Activated gamma-delta T cell (primary cell): Measurements from ENCODE around the gene RNF213.
"Not testable (repeated sequence)": the region's sequence is repeated elsewhere in the genome, so short reads cannot be mapped to it uniquely, and the experiment has no call there.

ENCODE experiments used
- DNase-seq: peaks from one replicate; lab custom pipeline; 2025; lab: John Stamatoyannopoulos, UW

Gene RNF213

DNA sequence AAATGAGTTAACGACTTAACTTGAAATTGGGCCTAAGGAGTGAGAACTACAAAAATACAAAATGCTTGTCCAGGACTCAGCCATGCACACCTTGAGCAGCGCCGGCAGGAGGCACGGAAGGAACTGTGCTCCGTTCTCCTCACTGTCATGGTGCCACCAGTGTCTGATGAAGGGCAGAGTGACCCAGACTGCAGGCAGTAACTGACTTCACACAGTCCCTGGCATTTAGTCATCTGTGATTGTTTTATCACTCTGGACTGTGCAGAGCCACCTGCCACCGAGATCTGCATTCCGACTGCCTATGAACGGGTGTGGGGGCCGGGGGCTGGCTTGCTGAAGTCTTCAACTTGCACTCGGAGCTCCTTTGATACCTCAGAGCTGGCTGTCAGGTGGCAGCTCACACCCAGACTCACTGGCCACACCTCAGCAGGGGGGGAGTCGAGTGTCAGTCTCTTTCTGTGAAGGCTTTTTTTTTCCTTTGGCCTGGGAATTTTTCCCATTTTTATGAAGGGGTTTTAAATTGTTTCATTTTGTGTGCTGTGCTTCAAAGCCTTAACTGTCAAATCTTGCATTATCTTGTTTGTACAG, 134.1 kb downstream of the RNF213 start:
- DNase-seq = no peak

DNA sequence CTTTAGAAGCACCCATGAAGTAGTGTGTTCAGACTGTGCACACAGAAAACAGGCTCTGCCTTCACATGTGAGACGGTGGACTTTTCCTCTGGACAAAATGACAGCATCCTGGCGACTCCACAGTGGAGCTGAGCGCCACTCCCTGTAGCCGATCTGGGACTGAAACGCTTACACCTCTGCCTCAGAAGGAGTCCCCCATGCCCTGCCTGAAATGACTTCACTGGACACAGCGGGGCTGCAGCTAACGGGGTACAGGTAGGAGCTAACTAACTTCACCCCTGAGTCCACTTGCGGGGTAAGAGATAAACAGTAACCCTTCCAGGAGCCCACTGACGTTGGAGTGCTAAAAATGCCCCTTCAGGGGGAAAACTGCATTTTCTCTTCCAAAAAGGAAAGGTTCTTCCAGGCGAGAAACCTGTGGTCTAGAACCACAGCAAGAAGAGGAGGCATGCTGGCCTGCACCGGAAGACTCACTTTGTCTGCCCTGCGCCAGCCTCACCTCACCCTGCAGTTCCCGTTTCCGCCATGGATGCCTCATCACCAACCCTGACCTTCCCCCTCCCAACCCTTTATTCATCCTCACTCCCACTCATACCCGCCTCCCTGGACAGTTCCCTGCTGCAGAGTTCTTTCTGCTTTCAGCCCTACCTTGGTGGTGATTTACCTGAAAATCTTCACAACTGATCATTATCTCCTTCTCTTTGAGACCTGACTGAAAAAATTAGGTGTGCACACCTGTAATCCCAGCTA, 134.9 kb downstream of the RNF213 start:
- no peak for DNase-seq

DNA sequence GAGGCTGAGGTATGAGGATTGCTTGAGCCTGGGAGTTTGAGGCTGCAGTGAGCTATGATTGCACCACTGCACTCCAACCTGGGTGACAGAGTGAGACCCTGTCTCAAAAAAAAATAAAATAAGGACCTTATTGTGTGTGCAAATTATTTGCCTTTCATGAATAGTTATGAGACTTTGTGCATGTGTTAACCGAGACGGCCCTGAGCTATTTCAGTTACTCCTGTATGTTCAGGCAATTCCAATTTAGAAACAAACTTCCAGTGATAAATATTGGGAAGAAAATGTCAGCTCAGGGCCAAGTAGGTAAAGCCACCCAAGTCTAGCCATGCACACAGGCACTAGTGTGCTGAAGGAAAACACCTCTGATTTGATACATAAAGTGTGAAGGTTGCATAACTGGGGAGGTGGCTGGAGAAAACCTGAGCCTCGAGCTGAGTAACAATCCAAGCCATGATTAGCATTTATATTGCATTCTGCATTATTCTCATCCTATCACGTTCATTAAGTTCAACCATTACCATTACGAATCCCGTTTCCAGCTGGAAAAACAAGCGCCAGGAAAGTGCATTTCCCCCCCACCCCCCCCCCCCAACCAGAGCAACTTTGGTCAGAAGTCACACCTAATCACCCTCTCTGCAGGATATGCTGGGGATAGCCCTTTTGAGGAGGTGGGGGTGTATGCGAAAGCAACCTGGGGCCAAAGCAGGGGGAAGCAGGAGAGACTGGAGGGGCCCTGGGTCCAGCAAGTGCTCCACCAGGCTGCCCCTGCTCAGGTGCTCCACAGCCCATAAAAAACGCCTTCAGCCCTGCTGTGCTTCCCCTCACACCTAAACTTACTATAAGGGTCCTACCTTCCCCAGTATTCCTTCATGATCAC, 135.7 kb downstream of the RNF213 start:
- no peak for DNase-seq

DNA sequence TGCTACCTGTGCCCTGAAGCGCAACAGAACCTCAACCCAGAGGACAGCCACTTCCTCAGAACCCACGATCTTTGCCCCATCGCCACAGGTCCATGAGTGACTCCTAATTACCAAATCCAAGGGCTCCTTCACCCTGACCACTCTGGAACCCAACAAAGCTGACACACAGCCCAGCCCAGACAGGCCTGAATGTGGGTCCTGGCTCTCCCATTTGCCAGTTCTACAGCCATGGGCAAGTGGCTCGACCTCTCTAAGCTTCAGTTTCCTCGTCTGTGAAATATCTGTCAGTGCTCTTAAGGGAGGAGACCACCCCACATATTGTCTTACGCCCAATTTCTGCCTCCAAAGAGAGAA, 136.4 kb downstream of the RNF213 start:
- no peak for DNase-seq

- DNase-seq = no peak
These were observed 137.0 kb downstream of the RNF213 start for GRCh38 chr17:80397686-80398085.

- DNase-seq = not testable (repeated sequence)
These were observed 140.4 kb downstream of the RNF213 start for GRCh38 chr17:80401086-80401485.

DNA sequence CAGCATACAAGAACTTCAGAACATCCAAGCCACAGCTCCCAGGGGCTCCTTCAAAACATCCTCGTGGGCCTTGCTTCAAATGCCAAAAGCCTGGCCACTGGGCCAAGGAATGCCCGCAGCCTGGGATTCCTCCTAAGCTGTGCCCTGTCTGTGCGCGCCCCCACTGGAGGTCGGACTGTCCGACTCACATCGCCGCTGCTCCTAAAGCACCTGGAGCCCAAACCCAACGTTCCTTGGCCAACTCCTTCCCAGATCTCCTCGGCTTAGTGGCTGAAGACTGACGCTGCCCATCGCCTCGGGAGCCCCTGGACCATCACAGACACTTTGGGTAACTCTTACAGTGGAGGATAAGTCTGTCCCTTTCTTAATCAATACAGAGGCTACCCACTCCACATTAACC, 141.4 kb downstream of the RNF213 start:
- DNase-seq = not testable (repeated sequence)

DNA sequence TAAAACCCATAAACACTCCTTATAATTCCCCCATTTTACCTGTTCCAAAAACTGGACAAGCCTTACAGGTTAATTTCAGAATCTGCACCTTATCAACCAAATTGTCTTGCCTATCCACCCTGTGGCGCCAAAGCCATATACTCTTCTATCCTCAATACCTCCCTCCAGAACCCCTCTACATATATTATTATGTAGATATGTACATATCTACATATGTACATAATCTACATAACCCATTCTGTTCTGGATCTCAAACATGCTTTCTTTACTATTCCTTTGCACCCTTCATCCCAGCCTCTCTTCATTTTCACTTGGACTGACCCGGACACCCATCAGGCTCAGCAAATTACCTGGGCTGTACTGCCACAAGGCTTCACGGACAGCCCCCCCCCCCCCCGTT, 142.3 kb downstream of the RNF213 start:
- DNase-seq = no peak

DNA sequence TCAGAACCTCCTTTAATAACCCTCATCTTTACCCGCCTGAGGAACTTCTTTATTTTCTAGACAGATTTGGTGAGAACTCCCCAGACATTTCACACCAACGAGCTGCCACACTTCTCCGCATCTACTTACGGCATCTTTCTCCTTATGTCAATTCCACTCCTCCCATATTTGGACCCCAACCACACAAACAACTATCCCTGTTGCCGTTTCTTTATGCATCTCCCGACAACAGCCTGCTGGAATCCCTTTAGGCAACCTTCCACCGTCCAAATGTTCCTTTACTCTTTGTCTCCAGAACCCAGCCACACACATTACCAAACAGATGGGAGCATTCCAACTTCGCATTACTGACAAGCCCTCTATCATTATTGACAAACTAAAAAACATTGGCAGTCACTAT, 145.5 kb downstream of the RNF213 start:
- no peak for DNase-seq

DNA sequence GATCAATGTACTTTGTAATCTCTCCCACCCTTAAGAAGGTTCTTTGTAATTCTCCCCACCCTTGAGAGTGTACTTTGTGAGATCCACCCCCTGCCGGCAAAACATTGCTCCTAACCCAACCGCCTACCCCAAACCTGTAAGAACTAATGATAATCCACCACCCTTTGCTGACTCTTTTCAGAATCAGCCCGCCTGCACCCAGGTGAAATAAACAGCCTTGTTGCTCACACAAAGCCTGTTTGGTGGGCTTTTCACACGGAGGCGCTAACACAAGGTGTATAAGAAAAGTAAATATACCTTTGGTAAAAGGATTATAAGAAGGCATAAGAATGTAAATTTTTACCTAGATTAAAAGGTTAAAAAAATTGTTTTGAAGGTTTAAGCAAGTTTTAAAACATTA, 147.3 kb downstream of the RNF213 start:
- not testable (repeated sequence) for DNase-seq

DNA sequence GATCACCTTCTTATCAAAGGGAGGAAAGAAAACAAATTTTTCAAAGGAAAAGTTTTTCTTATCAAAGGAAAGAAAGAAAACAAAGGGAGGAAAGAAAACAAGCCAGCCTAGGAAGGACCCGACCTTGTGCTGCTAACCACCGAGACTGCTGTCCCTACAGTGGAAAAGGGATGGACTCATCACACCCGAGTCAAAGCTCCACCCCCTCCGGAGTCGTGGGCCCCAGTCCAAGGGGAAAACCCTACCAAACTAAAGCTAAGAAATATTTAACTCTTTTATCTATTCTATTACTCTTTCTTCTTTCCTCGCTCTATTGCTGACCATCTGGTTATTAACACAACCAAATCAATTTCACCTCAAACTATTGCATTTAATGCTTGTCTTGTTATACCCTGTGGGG, 148.2 kb downstream of the RNF213 start:
- DNase-seq = no peak

GRCh38 chr17:80409626-80410025, 149.0 kb downstream of the RNF213 start:
- no peak for DNase-seq

GRCh38 chr17:80410441-80411087, 149.9 kb downstream of the RNF213 start:
- DNase-seq = not testable (repeated sequence)

DNA sequence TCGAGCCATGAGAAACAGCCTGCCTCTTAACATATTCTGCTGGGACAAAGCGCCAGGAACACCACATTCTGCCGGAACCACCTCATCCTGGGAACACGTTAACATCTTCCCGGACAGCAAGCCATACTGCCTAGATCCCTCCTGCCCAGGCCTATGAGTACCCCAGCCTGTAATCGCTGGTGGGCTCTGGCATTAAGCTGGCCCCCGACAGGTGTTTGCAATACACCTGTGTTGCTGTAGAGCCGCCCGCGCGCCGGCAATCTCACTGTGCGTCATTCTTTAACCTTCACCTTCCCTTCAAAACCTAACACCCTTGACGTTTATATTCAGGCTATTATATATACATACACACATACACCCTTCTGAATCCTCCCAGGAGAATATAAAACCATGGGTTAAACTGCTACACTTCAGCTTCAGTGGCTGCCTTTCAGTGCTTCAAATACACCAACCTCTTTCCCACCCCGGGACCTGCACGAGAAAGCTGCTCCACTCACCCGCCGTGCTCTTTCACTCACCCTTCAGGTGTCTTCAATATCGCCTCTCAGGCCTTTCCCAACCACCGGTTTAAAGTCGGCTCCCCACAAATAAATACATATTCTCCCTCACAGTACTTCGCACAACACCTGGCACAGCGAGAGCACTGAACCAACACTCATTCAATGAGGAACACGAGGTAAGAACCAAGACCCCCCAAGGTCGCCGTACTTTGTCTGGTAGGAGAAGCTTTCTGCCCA, 153.3 kb downstream of the RNF213 start:
- DNase-seq = no peak

DNA sequence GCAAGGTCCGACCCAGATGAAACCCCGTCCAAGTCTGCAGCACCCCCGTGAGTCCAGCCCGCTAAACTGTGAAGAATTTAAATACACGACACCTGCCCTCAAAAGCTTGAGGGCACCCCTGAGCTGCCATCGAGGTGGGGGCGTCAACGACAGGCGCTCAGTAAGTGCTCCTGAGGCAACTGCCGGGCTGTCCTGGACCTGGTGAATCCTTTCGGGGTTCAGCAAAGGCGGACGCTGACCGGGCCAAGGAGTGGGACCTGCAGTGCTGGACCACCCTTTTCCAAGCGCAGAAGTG, 153.8 kb downstream of the RNF213 start:
- DNase-seq = no peak

DNA sequence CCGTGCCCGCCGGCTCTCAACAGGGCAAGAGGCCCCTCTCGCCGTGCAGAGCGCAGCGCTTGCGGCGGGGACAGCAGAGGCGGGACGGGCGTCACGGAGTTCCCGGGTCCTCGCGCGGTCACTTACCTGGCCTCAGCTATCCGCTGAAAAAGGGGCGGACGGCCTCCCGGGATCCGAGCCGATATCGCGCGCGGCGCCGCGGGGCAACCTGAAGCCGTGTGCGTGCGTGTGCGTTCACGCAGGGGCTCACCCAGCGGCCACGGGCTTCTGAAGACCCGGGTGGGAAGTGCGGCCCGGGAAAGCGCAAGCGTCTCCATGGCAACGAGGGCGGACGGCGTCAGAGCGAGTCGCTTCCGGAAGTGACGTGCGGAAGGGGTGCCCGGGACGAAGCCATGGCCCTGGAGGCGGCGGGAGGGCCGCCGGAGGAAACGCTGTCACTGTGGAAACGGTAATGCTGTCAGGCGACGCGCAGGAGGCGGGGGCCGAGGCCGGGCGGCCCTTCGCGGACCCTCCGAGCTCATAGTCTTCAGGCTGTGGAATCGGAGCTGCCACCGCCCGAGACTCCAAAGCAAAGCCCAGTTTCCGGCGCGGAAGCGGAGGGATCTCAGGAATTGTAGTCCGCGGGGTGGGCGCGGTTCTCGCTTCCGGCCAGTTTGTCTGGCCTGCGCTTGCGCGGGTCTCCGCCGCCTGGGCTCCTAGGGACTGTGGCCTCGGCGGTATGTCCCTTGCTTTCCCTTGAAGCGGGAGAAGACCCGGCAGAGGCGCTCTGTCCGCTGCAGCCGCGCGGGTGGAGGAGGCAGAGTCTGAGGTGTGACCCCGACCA, 154.4 kb downstream of the RNF213 start, which contains the start of gene ENDOV:
Gene ENDOV, plus strand, starts transcription at position 365 of the 823 bp plus-strand sequence. Its CDS starts 28 bp downstream, at position 393.
- peak; percentile 87 for DNase-seq

- no peak for DNase-seq
These were observed 155.0 kb downstream of the RNF213 start for GRCh38 chr17:80415626-80416137.

- no peak for DNase-seq
These were observed 155.7 kb downstream of the RNF213 start for GRCh38 chr17:80416260-80416939.

DNA sequence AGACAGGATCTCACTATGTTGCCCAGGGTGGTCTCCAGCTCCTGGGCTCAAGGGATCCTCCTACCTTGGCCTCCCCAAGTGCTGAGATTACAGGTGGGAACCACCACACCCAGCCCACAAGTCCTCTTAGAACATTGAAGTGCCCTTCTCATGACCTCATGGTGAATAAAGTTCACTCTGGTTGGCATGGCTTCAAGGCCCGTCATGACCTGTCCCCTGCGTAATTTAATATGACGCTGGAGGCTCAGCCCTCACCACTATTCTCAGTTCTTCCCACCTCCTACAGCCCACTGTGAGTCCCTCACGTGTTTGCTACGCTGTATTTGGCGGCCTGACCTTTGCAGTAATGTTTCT, 156.3 kb downstream of the RNF213 start:
- DNase-seq = no peak

DNA sequence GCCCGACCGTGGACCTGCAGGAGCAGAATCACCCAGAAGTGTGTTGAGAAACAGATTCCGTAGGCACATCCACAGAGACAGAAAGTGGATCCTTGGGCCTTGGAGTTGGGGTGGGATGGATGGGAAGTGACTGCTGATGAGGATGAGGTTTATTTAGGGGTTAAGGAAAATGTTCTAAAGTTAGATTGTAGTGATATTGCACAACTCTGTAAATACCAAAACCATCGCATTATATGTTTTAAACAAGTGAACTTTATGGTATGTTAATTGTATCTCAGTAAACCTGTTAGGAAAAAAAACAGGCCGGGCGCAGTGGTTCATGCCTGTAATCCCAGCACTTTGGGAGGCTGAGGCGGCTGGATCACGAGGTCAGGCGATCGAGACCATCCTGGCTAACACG, 157.9 kb downstream of the RNF213 start:
- DNase-seq = no peak
